Prostate gland (tissue), 2 donors: ENCODE results near the gene PPP2R5B.

Source experiments
- POLR2A ChIP-seq: fragments of 450-650 bp; IDR thresholded peaks from one replicate; pipeline ENCODE4 v1.6.1; 2016; ENCODE audit warnings: antibody characterized with exemption, mild to moderate bottlenecking
- TF ChIP-seq, protein P1 (sequence below), 4 experiments: fragments of 200-600 bp in 2 of 4; fragments of 450-650 bp in 2 of 4; sonication (generic) in 2 of 4; IDR thresholded peaks; 1 replicate in 3 of 4; 2 replicates in 1 of 4; pipeline ENCODE4 v1.5.1; 2016 to 2019; ENCODE audit warnings: antibody characterized with exemption in 4 of 4, mild to moderate bottlenecking in 2 of 4, moderate library complexity in 2 of 4

DNA sequence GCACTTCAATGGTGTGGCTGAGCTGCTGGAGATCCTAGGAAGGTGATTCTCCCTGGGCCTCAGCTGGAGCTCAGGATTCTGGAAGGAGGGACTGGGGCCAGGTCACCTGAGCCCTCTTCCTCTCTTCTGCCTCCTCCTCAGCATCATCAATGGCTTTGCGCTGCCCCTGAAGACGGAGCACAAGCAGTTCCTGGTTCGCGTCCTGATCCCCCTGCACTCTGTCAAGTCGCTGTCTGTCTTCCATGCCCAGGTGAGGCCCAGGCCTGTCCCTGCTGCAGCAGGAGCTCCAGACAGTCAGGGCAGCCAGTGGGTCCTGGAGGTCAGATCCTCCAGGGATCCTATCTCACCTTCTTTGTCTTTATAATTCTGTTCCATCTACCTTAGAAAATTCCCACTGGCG, 5.9 kb downstream of the PPP2R5B start:
- TF ChIP-seq, protein P1, sequence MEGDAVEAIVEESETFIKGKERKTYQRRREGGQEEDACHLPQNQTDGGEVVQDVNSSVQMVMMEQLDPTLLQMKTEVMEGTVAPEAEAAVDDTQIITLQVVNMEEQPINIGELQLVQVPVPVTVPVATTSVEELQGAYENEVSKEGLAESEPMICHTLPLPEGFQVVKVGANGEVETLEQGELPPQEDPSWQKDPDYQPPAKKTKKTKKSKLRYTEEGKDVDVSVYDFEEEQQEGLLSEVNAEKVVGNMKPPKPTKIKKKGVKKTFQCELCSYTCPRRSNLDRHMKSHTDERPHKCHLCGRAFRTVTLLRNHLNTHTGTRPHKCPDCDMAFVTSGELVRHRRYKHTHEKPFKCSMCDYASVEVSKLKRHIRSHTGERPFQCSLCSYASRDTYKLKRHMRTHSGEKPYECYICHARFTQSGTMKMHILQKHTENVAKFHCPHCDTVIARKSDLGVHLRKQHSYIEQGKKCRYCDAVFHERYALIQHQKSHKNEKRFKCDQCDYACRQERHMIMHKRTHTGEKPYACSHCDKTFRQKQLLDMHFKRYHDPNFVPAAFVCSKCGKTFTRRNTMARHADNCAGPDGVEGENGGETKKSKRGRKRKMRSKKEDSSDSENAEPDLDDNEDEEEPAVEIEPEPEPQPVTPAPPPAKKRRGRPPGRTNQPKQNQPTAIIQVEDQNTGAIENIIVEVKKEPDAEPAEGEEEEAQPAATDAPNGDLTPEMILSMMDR (IDR thresholded peaks at IDR 0.05) = no peak
- TF ChIP-seq POLR2A = no peak
